HG02943 (cell line): ENCODE results near the gene LTB4R2.

Experiments
- ATAC-seq: cut with Tn5 transposase; IDR thresholded peaks from one replicate; pipeline ENCODE4 v1.9.1; 2021; ENCODE audit warnings: mild to moderate bottlenecking, low read depth, moderate library complexity; ENCODE audit not compliant: unreplicated experiment

LTB4R2 gene

GRCh38 chr14:24309538-24310264 lies at the start of gene LTB4R2:
Gene LTB4R2 (plus strand): TSS chr14:24310140. CDS start chr14:24310665, 525 bp downstream.
- ATAC-seq = no peak

GRCh38 chr14:24260780-24261157 lies 49.2 kb upstream of the LTB4R2 start:
- no peak for ATAC-seq

GRCh38 chr14:24261256-24261968 lies 48.5 kb upstream of the LTB4R2 start:
- no peak for ATAC-seq

GRCh38 chr14:24261969-24262327 lies 48.0 kb upstream of the LTB4R2 start:
- ATAC-seq = no peak

GRCh38 chr14:24262821-24263733 lies 46.9 kb upstream of the LTB4R2 start, which contains the start of gene TGM1:
Gene TGM1 (minus strand): TSS chr14:24263177. CDS start chr14:24262352, 825 bp downstream.
- ATAC-seq = no peak

GRCh38 chr14:24263848-24264247 lies 46.1 kb upstream of the LTB4R2 start:
- ATAC-seq = no peak

GRCh38 chr14:24264298-24264697 lies 45.6 kb upstream of the LTB4R2 start:
- ATAC-seq = no peak

- no peak for ATAC-seq
Observed at GRCh38 chr14:24266344-24267244, 43.3 kb upstream of the LTB4R2 start.

- no peak for ATAC-seq
Observed at GRCh38 chr14:24267516-24267915, 42.4 kb upstream of the LTB4R2 start.

GRCh38 chr14:24268225-24268624 lies 41.7 kb upstream of the LTB4R2 start:
- ATAC-seq = no peak

GRCh38 chr14:24269368-24269767 lies 40.6 kb upstream of the LTB4R2 start:
- ATAC-seq = no peak

- ATAC-seq = no peak
Observed at GRCh38 chr14:24269910-24270536, 39.9 kb upstream of the LTB4R2 start.

GRCh38 chr14:24270537-24271133 lies 39.3 kb upstream of the LTB4R2 start:
- no peak for ATAC-seq

- peak; percentile 75 for ATAC-seq
Observed at GRCh38 chr14:24271134-24271833, 38.7 kb upstream of the LTB4R2 start, which contains the start of gene RABGGTA. Gene RABGGTA (minus strand): TSS chr14:24271597. CDS start chr14:24271115, 482 bp downstream.

GRCh38 chr14:24271834-24272263 lies 38.1 kb upstream of the LTB4R2 start:
- no peak for ATAC-seq

GRCh38 chr14:24272467-24272866 lies 37.5 kb upstream of the LTB4R2 start:
- no peak for ATAC-seq

- ATAC-seq = no peak
Observed at GRCh38 chr14:24273422-24273998, 36.4 kb upstream of the LTB4R2 start.

- ATAC-seq = no peak
Observed at GRCh38 chr14:24274101-24274543, 35.8 kb upstream of the LTB4R2 start.
